Astrocyte (in vitro differentiated cells and primary cell): ENCODE results near the gene FAM237A.

Experiments
- EZH2 ChIP-seq: IDR thresholded peaks from 2 replicates; pipeline ENCODE4 v1.6.1; 2012; ENCODE audit warnings: mild to moderate bottlenecking, low read length, inconsistent platforms; ENCODE audit not compliant: insufficient read depth
- TF ChIP-seq, protein P1 (sequence below): IDR thresholded peaks from 2 replicates; pipeline ENCODE4 v1.5.1; 2011; ENCODE audit warnings: low read depth, mild to moderate bottlenecking, inconsistent platforms, low read length, moderate library complexity; ENCODE audit not compliant: insufficient read depth

DNA sequence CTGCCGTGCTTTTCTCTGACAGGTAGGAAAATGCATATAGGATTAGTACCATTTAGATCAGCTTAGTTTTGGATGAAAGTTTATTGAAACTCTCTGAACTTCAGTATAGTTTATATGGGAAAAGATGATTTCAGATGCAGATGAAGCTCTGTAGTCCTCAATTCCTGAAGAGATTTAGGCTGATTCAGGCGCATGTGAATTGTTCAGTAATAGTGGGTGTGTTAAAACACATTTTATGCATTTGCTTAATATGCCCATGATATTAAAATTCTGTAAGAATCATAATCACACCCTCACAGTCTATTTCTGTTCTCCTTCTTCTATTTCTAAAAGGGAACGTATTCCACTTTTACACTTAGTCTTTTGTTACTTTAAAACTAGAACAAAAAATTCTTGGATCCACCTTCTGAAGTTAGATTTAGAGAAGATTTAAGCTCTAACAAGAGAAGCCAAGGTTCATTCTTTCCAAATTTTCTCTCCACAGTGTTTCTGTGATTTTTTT is 44.5 kb upstream of the FAM237A start:
- TF ChIP-seq, protein P1, sequence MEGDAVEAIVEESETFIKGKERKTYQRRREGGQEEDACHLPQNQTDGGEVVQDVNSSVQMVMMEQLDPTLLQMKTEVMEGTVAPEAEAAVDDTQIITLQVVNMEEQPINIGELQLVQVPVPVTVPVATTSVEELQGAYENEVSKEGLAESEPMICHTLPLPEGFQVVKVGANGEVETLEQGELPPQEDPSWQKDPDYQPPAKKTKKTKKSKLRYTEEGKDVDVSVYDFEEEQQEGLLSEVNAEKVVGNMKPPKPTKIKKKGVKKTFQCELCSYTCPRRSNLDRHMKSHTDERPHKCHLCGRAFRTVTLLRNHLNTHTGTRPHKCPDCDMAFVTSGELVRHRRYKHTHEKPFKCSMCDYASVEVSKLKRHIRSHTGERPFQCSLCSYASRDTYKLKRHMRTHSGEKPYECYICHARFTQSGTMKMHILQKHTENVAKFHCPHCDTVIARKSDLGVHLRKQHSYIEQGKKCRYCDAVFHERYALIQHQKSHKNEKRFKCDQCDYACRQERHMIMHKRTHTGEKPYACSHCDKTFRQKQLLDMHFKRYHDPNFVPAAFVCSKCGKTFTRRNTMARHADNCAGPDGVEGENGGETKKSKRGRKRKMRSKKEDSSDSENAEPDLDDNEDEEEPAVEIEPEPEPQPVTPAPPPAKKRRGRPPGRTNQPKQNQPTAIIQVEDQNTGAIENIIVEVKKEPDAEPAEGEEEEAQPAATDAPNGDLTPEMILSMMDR, result no peak
- no peak for TF ChIP-seq EZH2
